Kidney (tissue), 14 donors: ENCODE data around the gene AMTN. TPM values are rescaled to one million over a fixed set of nuclear protein-coding genes. Genes with fewer than 3 reads are reported as not detected.

Experiments
- DNase-seq, 5 donors: peaks; one replicate each; pipeline ENCODE4 v3.0.0-alpha.2; 2013 to 2020
- FAIRE-seq: peaks from 2 replicates; lab custom pipeline; 2012; peaks lifted over from hg19 to GRCh38; lab: Jason Lieb, UNC
- H3K27ac ChIP-seq, 2 donors: one replicate each; pipeline ENCODE4 v1.7.0; 2013; ENCODE audit warnings: low read depth in 2 of 2, low read length in 2 of 2, inconsistent platforms in 1 of 2
- H3K27me3 ChIP-seq: one replicate; pipeline ENCODE4 v1.7.1; 2013; ENCODE audit warnings: low read length, inconsistent platforms; ENCODE audit not compliant: control insufficient read depth, insufficient read depth
- H3K36me3 ChIP-seq, 3 donors: one replicate each; pipeline versions ENCODE4 v1.7.0 to v1.7.1; 2013; ENCODE audit warnings: low read length in 3 of 3, control low read depth in 1 of 3, inconsistent platforms in 1 of 3; ENCODE audit not compliant: insufficient read depth in 3 of 3, control insufficient read depth in 2 of 3
- H3K4me1 ChIP-seq, 3 donors: one replicate each; pipeline versions ENCODE4 v1.7.0 to v1.7.1; 2013; ENCODE audit warnings: low read length in 3 of 3, inconsistent platforms in 1 of 3, low read depth in 1 of 3; ENCODE audit not compliant: control insufficient read depth in 2 of 3, insufficient read depth in 2 of 3
- H3K4me3 ChIP-seq, 3 donors: one replicate each; pipeline versions ENCODE4 v1.7.0 to v1.8.1; 2013; ENCODE audit warnings: low read length in 3 of 3, control low read depth in 1 of 3, inconsistent platforms in 1 of 3
- H3K9ac ChIP-seq, 3 donors: one replicate each; pipeline versions ENCODE4 v1.7.0 to v1.7.1; 2013; ENCODE audit warnings: low read length in 3 of 3, control low read depth in 1 of 3, inconsistent platforms in 1 of 3
- H3K9me3 ChIP-seq, 3 donors: one replicate each; pipeline versions ENCODE4 v1.7.0 to v1.7.1; 2013; ENCODE audit warnings: low read length in 3 of 3, control low read depth in 1 of 3, inconsistent platforms in 1 of 3; ENCODE audit not compliant: control insufficient read depth in 2 of 3, insufficient read depth in 1 of 3
- intact Hi-C: fragments of 100-400 bp; cut with DNase I; formaldehyde crosslinking; loops from one replicate; pipeline ENCODE4 v1.11.1; 2022
- polyA plus RNA-seq: library from polyadenylated mRNA; stranded (reverse); fragments of 350-450 nt; fragmentation: Illumina TruSeq; extraction: RNeasy Lipid Tissue Mini Kit (QIAGEN cat#74804); gene quantifications from one replicate; pipeline ENCODE4 v1.2.3, GENCODE V29; 2014; ENCODE audit warnings: low read depth, low replicate concordance; ENCODE audit not compliant: insufficient read depth
- total RNA-seq: library from RNA; stranded (reverse); fragmentation: NEBNext Ultra II Directional; extraction: Animal tissue kit (Norgen Biotek cat#: 25700); gene quantifications from one replicate; pipeline ENCODE4 v1.2.1, GENCODE V29; 2021
- TF ChIP-seq, protein P1 (sequence below): IDR thresholded peaks from 3 replicates; pipeline ENCODE4 v1.5.1; 2012; ENCODE audit warnings: mild to moderate bottlenecking, moderate library complexity, borderline replicate concordance; ENCODE audit not compliant: insufficient read depth; ENCODE audit errors: extremely low read depth
- donor health status: control.
- donor health status: control.
- donor health status: control.
- donor health status: control.
- donor health status: control.
- donor health status: DM: yes; HTN: yes; CAD: no.
- donor health status: Normal renal cell carcinoma (clear cell type).

The AMTN gene
- total and polyA plus RNA-seq, 2 donors from 2014 or later: not detected

DNA sequence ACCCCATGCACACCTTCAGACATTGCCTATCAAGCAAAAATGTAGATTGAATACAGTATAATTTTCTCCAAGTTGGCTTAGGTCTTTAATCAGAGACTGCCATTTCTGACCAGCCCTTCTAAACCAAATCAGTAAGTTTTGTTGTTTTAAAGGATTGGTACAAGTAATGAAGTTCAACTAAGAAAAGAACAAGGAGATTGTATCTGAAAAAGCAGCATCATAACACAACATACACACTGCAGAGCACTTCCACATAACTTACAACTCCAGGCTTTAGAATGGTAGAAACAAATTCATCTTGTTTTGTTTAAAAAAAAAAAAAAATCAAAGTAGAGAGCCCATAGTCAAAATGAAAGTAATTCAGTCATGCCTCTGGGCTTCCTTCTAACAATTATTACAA is 57.6 kb downstream of the AMTN start:
- DNase-seq: no peak
- no peak overlapping the region for H3K4me3 ChIP-seq
- no peaks in the 10 kb centered on the region for H3K4me1 ChIP-seq
- no peak for FAIRE-seq
- H3K36me3 ChIP-seq: no peaks in the 10 kb centered on the region
- intact Hi-C loops: no loop called here
- no peak overlapping the region for H3K9ac ChIP-seq
- TF ChIP-seq, protein P1, sequence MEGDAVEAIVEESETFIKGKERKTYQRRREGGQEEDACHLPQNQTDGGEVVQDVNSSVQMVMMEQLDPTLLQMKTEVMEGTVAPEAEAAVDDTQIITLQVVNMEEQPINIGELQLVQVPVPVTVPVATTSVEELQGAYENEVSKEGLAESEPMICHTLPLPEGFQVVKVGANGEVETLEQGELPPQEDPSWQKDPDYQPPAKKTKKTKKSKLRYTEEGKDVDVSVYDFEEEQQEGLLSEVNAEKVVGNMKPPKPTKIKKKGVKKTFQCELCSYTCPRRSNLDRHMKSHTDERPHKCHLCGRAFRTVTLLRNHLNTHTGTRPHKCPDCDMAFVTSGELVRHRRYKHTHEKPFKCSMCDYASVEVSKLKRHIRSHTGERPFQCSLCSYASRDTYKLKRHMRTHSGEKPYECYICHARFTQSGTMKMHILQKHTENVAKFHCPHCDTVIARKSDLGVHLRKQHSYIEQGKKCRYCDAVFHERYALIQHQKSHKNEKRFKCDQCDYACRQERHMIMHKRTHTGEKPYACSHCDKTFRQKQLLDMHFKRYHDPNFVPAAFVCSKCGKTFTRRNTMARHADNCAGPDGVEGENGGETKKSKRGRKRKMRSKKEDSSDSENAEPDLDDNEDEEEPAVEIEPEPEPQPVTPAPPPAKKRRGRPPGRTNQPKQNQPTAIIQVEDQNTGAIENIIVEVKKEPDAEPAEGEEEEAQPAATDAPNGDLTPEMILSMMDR: no peak
- H3K27me3 ChIP-seq: no peaks in the 10 kb centered on the region
- H3K9me3 ChIP-seq: no peaks in the 10 kb centered on the region
- H3K27ac ChIP-seq: no peak overlapping the region

DNA sequence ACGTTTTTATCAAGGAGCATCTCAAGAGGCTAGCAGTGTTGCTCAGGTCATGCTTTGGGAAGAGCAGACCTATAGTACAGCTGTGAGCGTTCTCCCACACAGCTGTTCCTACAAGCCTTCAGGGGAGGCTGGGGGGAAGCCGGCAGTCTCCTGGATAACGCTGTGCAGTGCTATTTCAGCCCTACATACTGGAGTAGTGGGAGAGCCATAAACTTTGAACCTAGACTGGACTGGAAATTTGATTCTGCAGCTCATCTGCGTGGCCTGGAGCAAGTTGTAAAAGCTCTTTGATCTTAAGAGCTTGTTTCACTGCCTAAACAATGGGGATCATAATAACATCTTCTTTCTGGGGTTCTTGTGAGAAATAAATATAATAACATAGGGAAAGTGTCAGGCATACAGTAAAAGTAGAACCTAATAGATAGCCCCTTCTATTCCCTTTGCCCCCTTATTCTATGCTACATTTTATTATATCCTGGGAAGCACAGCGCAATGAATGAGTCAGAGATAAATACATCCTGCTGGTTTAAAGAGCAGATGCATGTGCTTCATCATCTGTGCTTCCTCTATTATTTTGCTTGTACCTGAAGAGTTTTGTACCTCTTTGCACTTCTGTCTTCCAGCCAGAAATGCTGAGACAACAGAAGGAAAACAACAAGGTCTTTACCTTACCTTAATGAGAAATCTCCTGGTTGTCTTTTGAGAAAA is 59.0 kb downstream of the AMTN start:
- peak in 3 of 5 donors; percentile 31 to 67 (median 54) for DNase-seq
- Histone ChIP-seq H3K27me3 (no peaks in the 10 kb centered on the region), H3K27ac (no peak overlapping the region), H3K9ac (no peak overlapping the region), H3K4me3 (no peak overlapping the region), H3K36me3 (no peaks in the 10 kb centered on the region), H3K9me3 (no peaks in the 10 kb centered on the region), H3K4me1 (no peaks in the 10 kb centered on the region)
- no peak for FAIRE-seq
- TF ChIP-seq, protein P1: no peak
- intact Hi-C loops: no loop called here

DNA sequence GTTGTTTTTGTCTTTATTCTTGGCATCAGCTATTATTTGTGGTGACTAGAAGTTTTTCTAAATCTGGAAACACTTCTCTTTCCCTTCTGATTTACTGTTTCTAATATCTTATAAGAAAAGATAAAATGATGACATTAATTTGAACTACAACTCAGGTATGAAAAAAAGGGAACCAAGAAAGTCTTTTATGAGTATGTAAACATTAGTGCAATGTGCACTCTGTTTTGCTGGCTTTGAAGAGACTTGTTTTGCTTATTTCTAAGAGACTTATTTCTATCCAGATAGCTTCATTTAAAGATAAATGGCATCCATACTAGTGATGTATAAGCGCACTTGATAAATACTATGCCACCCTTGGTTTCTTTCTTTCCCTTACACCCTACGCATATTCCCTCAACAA is 63.6 kb downstream of the AMTN start:
- Histone ChIP-seq H3K36me3 (no peaks in the 10 kb centered on the region), H3K9me3 (no peaks in the 10 kb centered on the region), H3K4me3 (no peak overlapping the region), H3K27ac (no peak overlapping the region), H3K9ac (no peak overlapping the region), H3K4me1 (no peaks in the 10 kb centered on the region), H3K27me3 (no peaks in the 10 kb centered on the region)
- TF ChIP-seq, protein P1: no peak
- intact Hi-C loops: no loop called here
- FAIRE-seq (no peak), DNase-seq (no peak)

Other genes with a start within 250 kb of the AMTN start
- gene CABS1, start 183.6 kb upstream of the AMTN start, total RNA-seq: not detected
- gene CABS1, start 183.6 kb upstream of the AMTN start, polyA plus RNA-seq: not detected
- gene SMR3A, start 157.8 kb upstream of the AMTN start, total RNA-seq: not detected
- not detected for gene SMR3A, start 157.8 kb upstream of the AMTN start, polyA plus RNA-seq
- not detected for gene SMR3B, start 135.4 kb upstream of the AMTN start, total RNA-seq
- not detected for gene SMR3B, start 135.4 kb upstream of the AMTN start, polyA plus RNA-seq
- not detected for gene OPRPN, start 120.6 kb upstream of the AMTN start, total RNA-seq
- gene OPRPN, start 120.6 kb upstream of the AMTN start, polyA plus RNA-seq: not detected
- gene MUC7, start 46.4 kb upstream of the AMTN start, total RNA-seq: not detected
- not detected for gene MUC7, start 46.4 kb upstream of the AMTN start, polyA plus RNA-seq
- not detected for gene AMBN, start 73.7 kb downstream of the AMTN start, total RNA-seq
- gene AMBN, start 73.7 kb downstream of the AMTN start, polyA plus RNA-seq: not detected
- gene ENAM, start 110.2 kb downstream of the AMTN start, total RNA-seq: 6.7 TPM
- gene ENAM, start 110.2 kb downstream of the AMTN start, polyA plus RNA-seq: 3.9 TPM
- gene JCHAIN, start 147.9 kb downstream of the AMTN start, total RNA-seq: 355 TPM
- gene JCHAIN, start 147.9 kb downstream of the AMTN start, polyA plus RNA-seq: 5.1 TPM
- gene UTP3, start 170.0 kb downstream of the AMTN start, total RNA-seq: 28.6 TPM
- 25.8 TPM for gene UTP3, start 170.0 kb downstream of the AMTN start, polyA plus RNA-seq
- gene RUFY3, start 203.4 kb downstream of the AMTN start, total RNA-seq: 72.5 TPM
- gene RUFY3, start 203.4 kb downstream of the AMTN start, polyA plus RNA-seq: 40.6 TPM